ENCODE data around the gene MPL. TPM values are rescaled to one million over a fixed set of nuclear protein-coding genes. Genes with fewer than 3 reads are reported as not detected.
A peak's percentile ranks its signal among the peaks of the same experiment; 100 is the strongest.

MPL gene
- total RNA-seq, 4 donors from 2014 or later = not detected

- no peaks in the 10 kb centered on the region for H3K9me3 ChIP-seq
- intact Hi-C loops (cut with DNase I; ENCODE audit: low total_unique reads) = loop anchor here (5.0 kb wide), 1 partner anchor 58 kb away; no protein-coding TSS in a partner anchor
- DNase-seq = no peak
Measured at GRCh38 chr1:43354936-43355335, 17.3 kb downstream of the MPL start.

GRCh38 chr1:43357251-43357650 is 19.6 kb downstream of the MPL start:
- no peak for DNase-seq
- H3K9me3 ChIP-seq = no peaks in the 10 kb centered on the region
- H3K27me3 ChIP-seq = no peaks in the 10 kb centered on the region
- no peak overlapping the region for H3K4me3 ChIP-seq
- intact Hi-C loops (cut with DNase I; ENCODE audit: low total_unique reads) (loop anchor here (5.0 kb wide), 1 partner anchor 60 kb away; no protein-coding TSS in a partner anchor), in situ Hi-C loops (cut with MboI; ENCODE audit: low sequenced_read_pairs in 4 of 4) (no loop called here)
- peaks cover 10 to 12% of the 10 kb centered on the region in 2 donors for H3K4me1 ChIP-seq
- no peak for ATAC-seq
- TF ChIP-seq CTCF (IDR thresholded peaks at IDR 0.05 in 4 of 5, conservative IDR thresholded peaks at IDR 0.05 in 1 of 5) = no peak
- no peak for TF ChIP-seq POLR2A (IDR thresholded peaks at IDR 0.05)
- peaks cover 0 to 19% of the 10 kb centered on the region in 2 donors for H3K36me3 ChIP-seq
- H3K27ac ChIP-seq = peak overlapping the region in 1 of 4 donors; percentile 90

More at GRCh38 chr1:43354936-43355335, 17.3 kb downstream of the MPL start:
- H3K4me3 ChIP-seq = no peak overlapping the region
- no peaks in the 10 kb centered on the region for H3K36me3 ChIP-seq
- no peak for ATAC-seq
- no peak overlapping the region for H3K27ac ChIP-seq
- in situ Hi-C loops (cut with MboI; ENCODE audit: low sequenced_read_pairs in 4 of 4) = no loop called here
- no peaks in the 10 kb centered on the region for H3K27me3 ChIP-seq
- TF ChIP-seq POLR2A (IDR thresholded peaks at IDR 0.05) (no peak), CTCF (IDR thresholded peaks at IDR 0.05 in 4 of 5, conservative IDR thresholded peaks at IDR 0.05 in 1 of 5) (no peak)
- peaks cover 10 to 12% of the 10 kb centered on the region in 2 donors for H3K4me1 ChIP-seq

GRCh38 chr1:43358121-43358745 is 20.6 kb downstream of the MPL start:
- Histone ChIP-seq H3K4me3 (peak overlapping the region; percentile 60 to 81 (median 70)), H3K36me3 (peaks cover 0 to 28% of the 10 kb centered on the region in 2 donors), H3K9me3 (no peaks in the 10 kb centered on the region), H3K27ac (peak overlapping the region; percentile 83 to 90 (median 88)), H3K4me1 (peaks cover 10 to 12% of the 10 kb centered on the region in 2 donors), H3K27me3 (no peaks in the 10 kb centered on the region)
- intact Hi-C loops (cut with DNase I; ENCODE audit: low total_unique reads) (loop anchor here (2.0 to 5.0 kb wide), 2 partner anchors 31 to 61 kb away; partner anchors contain the start of genes MED8 and SZT2), in situ Hi-C loops (cut with MboI; ENCODE audit: low sequenced_read_pairs in 4 of 4) (no loop called here)
- TF ChIP-seq POLR2A (IDR thresholded peaks at IDR 0.05) (peak; percentile 21 to 33), CTCF (IDR thresholded peaks at IDR 0.05 in 4 of 5, conservative IDR thresholded peaks at IDR 0.05 in 1 of 5) (peak in 2 of 5 experiments; percentile 19 to 39)
- DNase-seq (no peak), ATAC-seq (peak; percentile 49 to 65)

- H3K27ac ChIP-seq = peak within 1 kb of the TSS; percentile 83 to 90 (median 88)
- peak within 1 kb of the TSS; percentile 60 to 81 (median 70) for H3K4me3 ChIP-seq
- ATAC-seq = peak; percentile 98 to 100
- no peaks in the 10 kb centered on the region for H3K27me3 ChIP-seq
- H3K9me3 ChIP-seq = no peaks in the 10 kb centered on the region
- peak; percentile 96 to 99 for DNase-seq
- intact Hi-C loops (cut with DNase I; ENCODE audit: low total_unique reads) = loop anchor here (2.0 to 5.0 kb wide), 2 partner anchors 30 to 62 kb away; partner anchors contain the start of genes MED8 and SZT2
- peaks cover 10 to 12% of the 10 kb centered on the region in 2 donors for H3K4me1 ChIP-seq
- TF ChIP-seq POLR2A (IDR thresholded peaks at IDR 0.05) (no peak), CTCF (IDR thresholded peaks at IDR 0.05 in 4 of 5, conservative IDR thresholded peaks at IDR 0.05 in 1 of 5) (no peak)
- H3K36me3 ChIP-seq = peaks cover 0 to 36% of the 10 kb centered on the region in 2 donors
- in situ Hi-C loops (cut with MboI; ENCODE audit: low sequenced_read_pairs in 4 of 4) = no loop called here
Measured at GRCh38 chr1:43358746-43359693, 21.4 kb downstream of the MPL start, which contains the start of gene CDC20. Gene CDC20 (plus strand): TSS chr1:43358981. CDS start chr1:43359216, 235 bp downstream.

Measured in gastrocnemius medialis (tissue), 4 donors.